ENCODE results near the gene FAM237B. TPM values are rescaled to one million over a fixed set of nuclear protein-coding genes. Genes with fewer than 3 reads are reported as not detected.

FAM237B gene
- total and polyA plus RNA-seq, 2 donors (not counting 1 experiment from before 2014, with no cell fraction given) = not detected

DNA sequence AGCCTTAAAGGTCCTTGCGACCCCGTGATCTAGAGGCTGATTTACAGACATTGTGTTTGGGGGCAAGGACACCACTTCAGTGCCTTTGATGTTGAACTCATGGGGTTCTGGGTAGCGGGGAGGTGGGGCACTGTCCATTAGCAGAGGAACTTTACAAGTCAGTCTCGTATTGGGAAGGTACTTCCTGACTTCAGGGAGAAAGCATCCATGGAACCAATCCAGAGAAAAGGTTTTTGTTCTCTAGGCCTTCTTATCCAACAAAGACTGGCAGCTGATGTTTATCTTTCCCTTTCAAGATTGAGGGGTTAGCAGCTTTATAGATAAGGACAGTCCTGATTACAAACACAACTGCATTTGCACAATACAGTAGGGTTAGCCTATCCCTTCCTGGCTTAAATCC, 28.2 kb upstream of the FAM237B start:
- CTCF ChIA-PET = no interaction called here
- no peak overlapping the region for H3K4me3 Mint-ChIP-seq
- 100% methylated on average over 3 of the region's 4 CpGs for WGBS (ENCODE audit: insufficient coverage)

DNA sequence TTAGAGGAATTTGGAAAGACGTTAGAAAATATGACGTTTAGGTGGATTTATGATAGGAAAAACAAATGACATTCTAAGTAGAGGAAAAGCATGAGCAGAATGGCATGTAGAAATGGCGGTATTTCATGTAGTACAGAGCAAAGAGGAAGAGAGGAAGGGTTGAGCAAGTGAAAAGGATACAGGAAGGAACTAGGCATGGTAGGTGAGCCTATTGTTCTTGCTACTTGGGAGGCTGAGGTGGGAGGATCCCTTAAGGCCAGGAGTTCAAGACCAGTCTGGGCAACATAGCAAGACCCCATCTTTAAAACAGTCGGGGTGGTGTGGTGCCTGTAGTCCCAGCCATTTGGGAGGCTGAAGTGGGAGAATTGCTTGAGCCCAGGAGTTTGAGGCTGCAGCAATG, 26.7 kb upstream of the FAM237B start:
- 57% methylated on average over 3 of the region's 4 CpGs for WGBS (ENCODE audit: insufficient coverage)
- Mint-ChIP-seq H3K27me3 (no peaks in the 10 kb centered on the region), H3K27ac (peak overlapping the region; percentile 29), H3K9me3 (ENCODE audit: insufficient read depth) (no peaks in the 10 kb centered on the region), H3K4me3 (peak overlapping the region; percentile 99), H3K4me1 (peaks cover 56% of the 10 kb centered on the region)
- Histone ChIP-seq H3K36me3 (replicated peaks in 1 of 2; ENCODE audit: control extremely low read depth in 1 of 2, control insufficient read depth in 1 of 2, extremely low read depth in 1 of 2, insufficient read depth in 2 of 2, low read length in 1 of 2) (peaks cover 0 to 1% of the 10 kb centered on the region in 2 experiments), H3K79me2 (ENCODE audit: control insufficient read depth, insufficient read depth, low read length) (peaks cover 52% of the 10 kb centered on the region), H3K4me3 (ENCODE audit: control extremely low read depth in 1 of 5, extremely low read depth in 1 of 5, insufficient read depth in 1 of 5, low read depth in 2 of 5, low read length in 4 of 5) (peak overlapping the region in 1 of 5 experiments; percentile 93), H3K4me2 (replicated peaks; ENCODE audit: low read depth, low read length, poor library complexity, severe bottlenecking) (peak overlapping the region; percentile 88), H3K27ac (ENCODE audit: low read length in 2 of 2) (peak overlapping the region in 1 of 2 donors; percentile 96), H4K20me1 (ENCODE audit: control insufficient read depth, insufficient read depth, low read length, poor library complexity, severe bottlenecking) (peaks cover 5% of the 10 kb centered on the region), H3K27me3 (replicated peaks in 1 of 4; ENCODE audit: control extremely low read depth in 1 of 4, control insufficient read depth in 3 of 4, insufficient read depth in 4 of 4, low read length in 3 of 4) (no peaks in the 10 kb centered on the region), H3K9ac (ENCODE audit: low read length) (peak overlapping the region; percentile 97), H3K4me1 (ENCODE audit: control insufficient read depth in 2 of 2, insufficient read depth in 2 of 2, low read length in 2 of 2) (peaks cover 14 to 17% of the 10 kb centered on the region in 2 donors), H3K9me3 (ENCODE audit: control extremely low read depth in 1 of 3, control insufficient read depth in 2 of 3, insufficient read depth in 1 of 3, low read length in 2 of 3) (no peaks in the 10 kb centered on the region), H2AFZ (ENCODE audit: insufficient read depth, low read depth, low read length, poor library complexity, severe bottlenecking) (no peak overlapping the region)
- TF ChIP-seq, protein P1, sequence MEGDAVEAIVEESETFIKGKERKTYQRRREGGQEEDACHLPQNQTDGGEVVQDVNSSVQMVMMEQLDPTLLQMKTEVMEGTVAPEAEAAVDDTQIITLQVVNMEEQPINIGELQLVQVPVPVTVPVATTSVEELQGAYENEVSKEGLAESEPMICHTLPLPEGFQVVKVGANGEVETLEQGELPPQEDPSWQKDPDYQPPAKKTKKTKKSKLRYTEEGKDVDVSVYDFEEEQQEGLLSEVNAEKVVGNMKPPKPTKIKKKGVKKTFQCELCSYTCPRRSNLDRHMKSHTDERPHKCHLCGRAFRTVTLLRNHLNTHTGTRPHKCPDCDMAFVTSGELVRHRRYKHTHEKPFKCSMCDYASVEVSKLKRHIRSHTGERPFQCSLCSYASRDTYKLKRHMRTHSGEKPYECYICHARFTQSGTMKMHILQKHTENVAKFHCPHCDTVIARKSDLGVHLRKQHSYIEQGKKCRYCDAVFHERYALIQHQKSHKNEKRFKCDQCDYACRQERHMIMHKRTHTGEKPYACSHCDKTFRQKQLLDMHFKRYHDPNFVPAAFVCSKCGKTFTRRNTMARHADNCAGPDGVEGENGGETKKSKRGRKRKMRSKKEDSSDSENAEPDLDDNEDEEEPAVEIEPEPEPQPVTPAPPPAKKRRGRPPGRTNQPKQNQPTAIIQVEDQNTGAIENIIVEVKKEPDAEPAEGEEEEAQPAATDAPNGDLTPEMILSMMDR (IDR thresholded peaks at IDR 0.05) = no peak
- TF ChIP-seq EZH2 (IDR thresholded peaks at IDR 0.05; ENCODE audit: borderline replicate concordance, insufficient read depth, low read depth, low read length, poor library complexity, severe bottlenecking) = no peak
- no peak for DNase-seq
- ATAC-seq (ENCODE audit: low read depth) = no peak
- intact Hi-C loops (cut with micrococcal nuclease) = loop anchor here (5.0 kb wide), 2 partner anchors 245 to 380 kb away; no protein-coding TSS in a partner anchor
- POLR2A ChIA-PET = interaction anchor here (1.3 kb wide), 1 partner anchor 56 kb away, joined by 4 read pairs; the partner anchor contains the start of gene CLDN12
- CTCF ChIA-PET = interaction anchor here (0.7 kb wide), 1 partner anchor 38 kb away, joined by 4 read pairs; no protein-coding TSS in a partner anchor

More for the DNA sequence above, 28.2 kb upstream of the FAM237B start:
- H3K9ac ChIP-seq (ENCODE audit: low read length) = no peak overlapping the region
- no peaks in the 10 kb centered on the region for H3K27me3 ChIP-seq (replicated peaks in 1 of 4; ENCODE audit: control extremely low read depth in 1 of 4, control insufficient read depth in 3 of 4, insufficient read depth in 4 of 4, low read length in 3 of 4)
- peaks cover 2 to 4% of the 10 kb centered on the region in 2 experiments for H3K36me3 ChIP-seq (replicated peaks in 1 of 2; ENCODE audit: control extremely low read depth in 1 of 2, control insufficient read depth in 1 of 2, extremely low read depth in 1 of 2, insufficient read depth in 2 of 2, low read length in 1 of 2)
- ATAC-seq (ENCODE audit: low read depth) (no peak), DNase-seq (no peak)
- H3K4me1 ChIP-seq (ENCODE audit: control insufficient read depth in 2 of 2, insufficient read depth in 2 of 2, low read length in 2 of 2) = peaks cover 14 to 17% of the 10 kb centered on the region in 2 donors
- H3K27ac ChIP-seq (ENCODE audit: low read length in 2 of 2) = no peak overlapping the region
- no peak overlapping the region for H3K27ac Mint-ChIP-seq
- POLR2A ChIA-PET = interaction anchor here (0.6 kb wide), 1 partner anchor 55 kb away, joined by 8 read pairs; no protein-coding TSS in a partner anchor
- H3K4me3 ChIP-seq (ENCODE audit: control extremely low read depth in 1 of 5, extremely low read depth in 1 of 5, insufficient read depth in 1 of 5, low read depth in 2 of 5, low read length in 4 of 5) = no peak overlapping the region
- H2AFZ ChIP-seq (ENCODE audit: insufficient read depth, low read depth, low read length, poor library complexity, severe bottlenecking) = no peak overlapping the region
- peaks cover 57% of the 10 kb centered on the region for H3K79me2 ChIP-seq (ENCODE audit: control insufficient read depth, insufficient read depth, low read length)
- no peaks in the 10 kb centered on the region for H3K27me3 Mint-ChIP-seq
- peaks cover 59% of the 10 kb centered on the region for H3K4me1 Mint-ChIP-seq
- no peak overlapping the region for H3K4me2 ChIP-seq (replicated peaks; ENCODE audit: low read depth, low read length, poor library complexity, severe bottlenecking)
- H3K9me3 ChIP-seq (ENCODE audit: control extremely low read depth in 1 of 3, control insufficient read depth in 2 of 3, insufficient read depth in 1 of 3, low read length in 2 of 3) = no peaks in the 10 kb centered on the region
- intact Hi-C loops (cut with micrococcal nuclease) = loop anchor here (5.0 kb wide), 2 partner anchors 243 to 378 kb away; no protein-coding TSS in a partner anchor
- H3K9me3 Mint-ChIP-seq (ENCODE audit: insufficient read depth) = no peaks in the 10 kb centered on the region
- H4K20me1 ChIP-seq (ENCODE audit: control insufficient read depth, insufficient read depth, low read length, poor library complexity, severe bottlenecking) = peaks cover 5% of the 10 kb centered on the region
- TF ChIP-seq, protein P1 (IDR thresholded peaks at IDR 0.05) = no peak
- no peak for TF ChIP-seq EZH2 (IDR thresholded peaks at IDR 0.05; ENCODE audit: borderline replicate concordance, insufficient read depth, low read depth, low read length, poor library complexity, severe bottlenecking)
